ENCODE results near the gene RAD51B.

DNA sequence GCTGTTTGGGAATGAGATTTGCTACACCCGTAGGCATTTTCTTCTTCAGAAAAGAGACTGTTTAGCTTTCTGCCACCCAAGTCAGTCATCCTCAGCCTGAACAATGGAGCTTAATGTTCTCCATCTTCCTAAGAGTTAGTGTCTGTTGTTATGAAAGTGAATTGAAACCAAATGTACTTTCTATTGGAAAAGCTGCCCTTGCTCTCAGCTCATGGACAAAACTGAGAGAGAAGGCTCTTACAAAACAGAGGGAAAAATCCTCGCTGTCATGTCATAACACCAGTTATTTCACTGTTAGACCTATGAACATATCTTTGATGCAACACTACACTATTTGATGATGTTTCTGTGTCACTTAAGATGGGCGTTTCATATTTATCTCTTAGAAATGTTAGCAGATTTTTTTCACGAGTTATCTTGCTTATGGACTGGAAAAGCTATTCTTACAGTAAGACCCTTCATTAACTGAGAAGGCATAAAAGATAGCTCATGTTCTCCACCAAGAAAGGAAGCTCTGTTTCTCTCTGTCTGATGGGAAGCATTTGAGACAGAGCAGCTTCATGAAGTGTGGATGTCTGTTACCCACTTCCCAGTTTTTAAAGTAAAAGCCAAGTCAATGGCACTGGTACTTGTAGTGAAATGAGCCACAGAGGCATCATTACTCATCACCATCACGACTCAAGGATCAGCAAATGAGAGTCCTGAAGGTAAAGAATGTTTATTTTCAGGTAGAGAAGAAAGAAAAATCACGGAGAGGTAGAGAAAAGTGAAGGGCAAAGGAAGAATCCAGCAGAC, 489.3 kb downstream of the RAD51B start:
- TF ChIP-seq CTCF (IDR thresholded peaks at IDR 0.05; ENCODE audit: poor library complexity) (no peak), EZH2phosphoT487 (IDR thresholded peaks at IDR 0.05; ENCODE audit: low read depth, severe bottlenecking, unreplicated experiment) (no peak)

Data from hepatocyte (in vitro differentiated cells).